Measurements from ENCODE around the gene ACP6.

The ACP6 gene

GRCh38 chr1:147700042-147701006, 30.0 kb upstream of the ACP6 start (continued):
- TF ChIP-seq, protein P1, sequence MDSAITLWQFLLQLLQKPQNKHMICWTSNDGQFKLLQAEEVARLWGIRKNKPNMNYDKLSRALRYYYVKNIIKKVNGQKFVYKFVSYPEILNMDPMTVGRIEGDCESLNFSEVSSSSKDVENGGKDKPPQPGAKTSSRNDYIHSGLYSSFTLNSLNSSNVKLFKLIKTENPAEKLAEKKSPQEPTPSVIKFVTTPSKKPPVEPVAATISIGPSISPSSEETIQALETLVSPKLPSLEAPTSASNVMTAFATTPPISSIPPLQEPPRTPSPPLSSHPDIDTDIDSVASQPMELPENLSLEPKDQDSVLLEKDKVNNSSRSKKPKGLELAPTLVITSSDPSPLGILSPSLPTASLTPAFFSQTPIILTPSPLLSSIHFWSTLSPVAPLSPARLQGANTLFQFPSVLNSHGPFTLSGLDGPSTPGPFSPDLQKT (IDR thresholded peaks at IDR 0.05; ENCODE audit: borderline replicate concordance, low read depth, low read length): no peak
- TF ChIP-seq ZSCAN30 (tag by site-specific recombination; IDR thresholded peaks at IDR 0.05) (no peak), ZNF423 (tag by site-specific recombination; IDR thresholded peaks at IDR 0.05) (no peak)

- ChIA-PET POLR2A (no interaction called here), CTCF (interaction anchor here (0.9 to 1.1 kb wide), 3 partner anchors 34 to 203 kb away, joined by 3 read pairs; no protein-coding TSS in a partner anchor)
- Histone ChIP-seq H3K27ac (ENCODE audit: extremely low read depth, low read depth, low read length) (no peak overlapping the region), H3K4me1 (ENCODE audit: control insufficient read depth, insufficient read depth, low read length) (no peaks in the 10 kb centered on the region), H3K36me3 (ENCODE audit: control insufficient read depth in 2 of 2, insufficient read depth in 1 of 2, low read length in 2 of 2) (no peaks in the 10 kb centered on the region), H3K4me3 (ENCODE audit: low read depth, low read length) (no peak overlapping the region), H3K9me3 (ENCODE audit: control insufficient read depth, insufficient read depth, low read depth, low read length) (no peaks in the 10 kb centered on the region)
- no peak for TF ChIP-seq PRDM2 (tag by site-specific recombination; IDR thresholded peaks at IDR 0.05; ENCODE audit: borderline replicate concordance)
- TF ChIP-seq ZBTB21 (tag by site-specific recombination; IDR thresholded peaks at IDR 0.05): no peak
- no peak for TF ChIP-seq ZNF514 (tag by site-specific recombination; IDR thresholded peaks at IDR 0.05)
- TF ChIP-seq, protein P2, sequence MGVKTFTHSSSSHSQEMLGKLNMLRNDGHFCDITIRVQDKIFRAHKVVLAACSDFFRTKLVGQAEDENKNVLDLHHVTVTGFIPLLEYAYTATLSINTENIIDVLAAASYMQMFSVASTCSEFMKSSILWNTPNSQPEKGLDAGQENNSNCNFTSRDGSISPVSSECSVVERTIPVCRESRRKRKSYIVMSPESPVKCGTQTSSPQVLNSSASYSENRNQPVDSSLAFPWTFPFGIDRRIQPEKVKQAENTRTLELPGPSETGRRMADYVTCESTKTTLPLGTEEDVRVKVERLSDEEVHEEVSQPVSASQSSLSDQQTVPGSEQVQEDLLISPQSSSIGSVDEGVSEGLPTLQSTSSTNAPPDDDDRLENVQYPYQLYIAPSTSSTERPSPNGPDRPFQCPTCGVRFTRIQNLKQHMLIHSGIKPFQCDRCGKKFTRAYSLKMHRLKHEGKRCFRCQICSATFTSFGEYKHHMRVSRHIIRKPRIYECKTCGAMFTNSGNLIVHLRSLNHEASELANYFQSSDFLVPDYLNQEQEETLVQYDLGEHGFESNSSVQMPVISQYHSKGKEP (tag by site-specific recombination; IDR thresholded peaks at IDR 0.05): no peak
- TF ChIP-seq ZNF521 (tag by site-specific recombination; IDR thresholded peaks at IDR 0.05): no peak
- no peak for TF ChIP-seq EGR2 (tag by site-specific recombination; IDR thresholded peaks at IDR 0.05; ENCODE audit: low read depth)
- TF ChIP-seq ZNF132 (tag by site-specific recombination; IDR thresholded peaks at IDR 0.05; ENCODE audit: borderline replicate concordance): no peak
- no peak for TF ChIP-seq ZNF354C (tag by site-specific recombination; IDR thresholded peaks at IDR 0.05; ENCODE audit: borderline replicate concordance, low read depth)
- TF ChIP-seq ZXDB (tag by site-specific recombination; IDR thresholded peaks at IDR 0.05): no peak
- no peak for TF ChIP-seq ZNF391 (tag by site-specific recombination; IDR thresholded peaks at IDR 0.05; ENCODE audit: borderline replicate concordance, low read depth)
- TF ChIP-seq TCF7L2 (IDR thresholded peaks at IDR 0.05; ENCODE audit: borderline replicate concordance, low read depth, low read length): no peak
- TF ChIP-seq SCRT1 (tag by site-specific recombination; IDR thresholded peaks at IDR 0.05; ENCODE audit: borderline replicate concordance): no peak
- TF ChIP-seq ZNF776 (tag by site-specific recombination; IDR thresholded peaks at IDR 0.05; ENCODE audit: borderline replicate concordance): no peak
- TF ChIP-seq ZNF274 (IDR thresholded peaks at IDR 0.05; ENCODE audit: low read length): no peak
- no peak for TF ChIP-seq ZNF274 (tag by site-specific recombination; IDR thresholded peaks at IDR 0.05; ENCODE audit: borderline replicate concordance)
- no peak for TF ChIP-seq ZNF416 (tag by site-specific recombination; IDR thresholded peaks at IDR 0.05)
- TF ChIP-seq ZNF692 (tag by site-specific recombination; IDR thresholded peaks at IDR 0.05): no peak
These were observed 29.3 kb upstream of the ACP6 start for GRCh38 chr1:147699686-147700041.

Data from HEK293 (cell line).